GM19023 (cell line): ENCODE data around the gene SGK1.
"Not testable (repeated sequence)": the region's sequence is repeated elsewhere in the genome, so short reads cannot be mapped to it uniquely, and the experiment has no call there.

Source experiments
- ATAC-seq: cut with Tn5 transposase; IDR thresholded peaks from one replicate; pipeline ENCODE4 v1.9.1; 2021; ENCODE audit warnings: mild to moderate bottlenecking, moderate library complexity; ENCODE audit not compliant: unreplicated experiment

The SGK1 gene

GRCh38 chr6:134193536-134194498 lies 124.1 kb downstream of the SGK1 start:
- no peak for ATAC-seq

GRCh38 chr6:134192609-134193008 lies 125.3 kb downstream of the SGK1 start:
- not testable (repeated sequence) for ATAC-seq

- no peak for ATAC-seq
Measured at GRCh38 chr6:134190883-134191282, 127.0 kb downstream of the SGK1 start.

- no peak for ATAC-seq
Measured at GRCh38 chr6:134187751-134188150, 130.2 kb downstream of the SGK1 start.

- ATAC-seq: no peak
Measured at GRCh38 chr6:134187154-134187553, 130.8 kb downstream of the SGK1 start.

GRCh38 chr6:134186355-134186754 lies 131.6 kb downstream of the SGK1 start:
- ATAC-seq: no peak

GRCh38 chr6:134185277-134185676 lies 132.6 kb downstream of the SGK1 start:
- no peak for ATAC-seq

GRCh38 chr6:134183844-134184243 lies 134.1 kb downstream of the SGK1 start:
- no peak for ATAC-seq

GRCh38 chr6:134182528-134182927 lies 135.4 kb downstream of the SGK1 start:
- no peak for ATAC-seq

- ATAC-seq: not testable (repeated sequence)
Measured at GRCh38 chr6:134181726-134182125, 136.2 kb downstream of the SGK1 start.

- ATAC-seq: not testable (repeated sequence)
Measured at GRCh38 chr6:134181251-134181650, 136.7 kb downstream of the SGK1 start.

- ATAC-seq: not testable (repeated sequence)
Measured at GRCh38 chr6:134180540-134180939, 137.4 kb downstream of the SGK1 start.

- no peak for ATAC-seq
Measured at GRCh38 chr6:134178161-134179044, 139.5 kb downstream of the SGK1 start.

GRCh38 chr6:134177753-134178160 lies 140.2 kb downstream of the SGK1 start:
- no peak for ATAC-seq

- ATAC-seq: no peak
Measured at GRCh38 chr6:134177236-134177635, 140.7 kb downstream of the SGK1 start.

GRCh38 chr6:134176264-134176975 lies 141.5 kb downstream of the SGK1 start:
- ATAC-seq: no peak

- peak; percentile 23 for ATAC-seq
Measured at GRCh38 chr6:134175532-134176263, 142.2 kb downstream of the SGK1 start.

GRCh38 chr6:134174672-134175531 lies 143.0 kb downstream of the SGK1 start:
- peak; percentile 83 for ATAC-seq
